Gastroesophageal sphincter (tissue), 4 donors: ENCODE data around the gene ZBTB6. TPM values are rescaled to one million over a fixed set of nuclear protein-coding genes. Genes with fewer than 3 reads are reported as not detected.
"Not testable (repeated sequence)": the region's sequence is repeated elsewhere in the genome, so short reads cannot be mapped to it uniquely, and the experiment has no call there.

Source experiments
- ATAC-seq: fragments of 150-250 bp; one replicate; pipeline ENCODE4 v1.9.1; 2016; ENCODE audit warnings: mild to moderate bottlenecking, moderate library complexity
- H3K27ac ChIP-seq, 4 donors: fragments of 200-600 bp; sonication (generic) in 3 of 4; 1 replicate in 3 of 4; 2 replicates in 1 of 4; pipeline ENCODE4 v1.5.1; 2016 to 2019
- H3K27me3 ChIP-seq: fragments of 200-600 bp; sonication (generic); one replicate; pipeline ENCODE4 v1.5.1; 2019
- H3K36me3 ChIP-seq, 2 donors: fragments of 200-600 bp; sonication (generic); one replicate each; pipeline ENCODE4 v1.5.1; 2019; ENCODE audit warnings: control low read depth in 1 of 2
- H3K4me1 ChIP-seq, 3 donors: fragments of 200-600 bp; sonication (generic); 1 replicate in 2 of 3; 2 replicates in 1 of 3; pipeline ENCODE4 v1.5.1; 2016 to 2019; ENCODE audit warnings: control low read depth in 2 of 3
- H3K4me3 ChIP-seq, 2 donors: fragments of 200-600 bp; sonication (generic); one replicate each; pipeline ENCODE4 v1.5.1; 2019; ENCODE audit warnings: mild to moderate bottlenecking in 1 of 2, moderate library complexity in 1 of 2
- H3K9me3 ChIP-seq, 3 donors: fragments of 200-600 bp; sonication (generic); one replicate each; pipeline ENCODE4 v1.5.1; 2017 to 2019; ENCODE audit warnings: control low read depth in 2 of 3
- CTCF ChIP-seq, 4 experiments: fragments of 200-600 bp in 2 of 4; fragments of 450-650 bp in 2 of 4; sonication (generic) in 1 of 4; IDR thresholded peaks; one replicate each; pipeline ENCODE4 v1.5.1; 2017 to 2019; ENCODE audit warnings: antibody characterized with exemption in 4 of 4, mild to moderate bottlenecking in 2 of 4, moderate library complexity in 2 of 4
- EP300 ChIP-seq: sonication (generic); formaldehyde crosslinking; IDR thresholded peaks from one replicate; pipeline ENCODE4 v1.6.1; 2017; ENCODE audit warnings: antibody characterized with exemption, mild to moderate bottlenecking
- POLR2A ChIP-seq, 2 donors: fragments of 450-650 bp; IDR thresholded peaks; one replicate each; pipeline ENCODE4 v1.6.1; 2017; ENCODE audit warnings: antibody characterized with exemption in 2 of 2, mild to moderate bottlenecking in 2 of 2, moderate library complexity in 1 of 2
- POLR2AphosphoS5 ChIP-seq: sonication (generic); formaldehyde crosslinking; IDR thresholded peaks from one replicate; pipeline ENCODE4 v1.6.1; 2017; ENCODE audit warnings: antibody characterized with exemption
- WGBS, 2 donors: methylation state at CpG; one replicate each; pipeline ENCODE4 v1.1.5; 2018; ENCODE audit warnings: low coverage in 1 of 2; 5-methylcytosine and 5-hydroxymethylcytosine counted together
- total RNA-seq, 4 donors: library from RNA; depleted of rRNA; stranded (reverse); fragments of >200 nt; gene quantifications; one replicate each; pipeline ENCODE4 v1.1.0, GENCODE V29; 2016

The ZBTB6 gene
- total RNA-seq, 4 donors from 2014 or later, result 7.4 to 10.9 (median 9.8) TPM

- Histone ChIP-seq H3K27ac (no peak overlapping the region), H3K4me3 (no peak overlapping the region), H3K4me1 (no peaks in the 10 kb centered on the region), H3K27me3 (no peaks in the 10 kb centered on the region), H3K9me3 (no peaks in the 10 kb centered on the region), H3K36me3 (peaks cover 4 to 96% of the 10 kb centered on the region in 2 donors)
- no peak for TF ChIP-seq POLR2A (IDR thresholded peaks at IDR 0.05)
- TF ChIP-seq CTCF (IDR thresholded peaks at IDR 0.05), result no peak
- TF ChIP-seq EP300, result no peak
- no peak for ATAC-seq
- WGBS, 2 donors, result 59 to 60% methylated on average over 3 of the region's 3 CpGs
Measured at GRCh38 chr9:122888480-122888879, 24.6 kb downstream of the ZBTB6 start.

GRCh38 chr9:122883125-122883524 is 30.0 kb downstream of the ZBTB6 start:
- H3K4me3 ChIP-seq, result no peak overlapping the region
- no peaks in the 10 kb centered on the region for H3K27me3 ChIP-seq
- peaks cover 4 to 97% of the 10 kb centered on the region in 2 donors for H3K36me3 ChIP-seq
- no peak for ATAC-seq
- no peak overlapping the region for H3K27ac ChIP-seq
- 71 to 88% methylated on average over 2 of the region's 2 CpGs for WGBS, 2 donors
- no peaks in the 10 kb centered on the region for H3K4me1 ChIP-seq
- no peaks in the 10 kb centered on the region for H3K9me3 ChIP-seq
- TF ChIP-seq POLR2AphosphoS5, result no peak
- no peak for TF ChIP-seq POLR2A (IDR thresholded peaks at IDR 0.05)
- no peak for TF ChIP-seq CTCF (IDR thresholded peaks at IDR 0.05)
- TF ChIP-seq EP300, result no peak

GRCh38 chr9:122879443-122879842 is 33.7 kb downstream of the ZBTB6 start:
- no peak for TF ChIP-seq EP300
- no peak for TF ChIP-seq CTCF (IDR thresholded peaks at IDR 0.05)
- no peak for TF ChIP-seq POLR2A (IDR thresholded peaks at IDR 0.05)
- no peak for TF ChIP-seq POLR2AphosphoS5
- no peak overlapping the region for H3K27ac ChIP-seq
- peaks cover 11 to 100% of the 10 kb centered on the region in 2 donors for H3K36me3 ChIP-seq
- H3K4me3 ChIP-seq, result no peak overlapping the region
- ATAC-seq, result no peak
- WGBS, 2 donors, result 59 to 61% methylated on average over 2 of the region's 2 CpGs
- no peaks in the 10 kb centered on the region for H3K9me3 ChIP-seq
- no peaks in the 10 kb centered on the region for H3K27me3 ChIP-seq
- H3K4me1 ChIP-seq, result no peaks in the 10 kb centered on the region

- Histone ChIP-seq H3K27ac (no peak overlapping the region), H3K9me3 (no peaks in the 10 kb centered on the region), H3K4me1 (no peaks in the 10 kb centered on the region), H3K36me3 (peaks cover 11 to 100% of the 10 kb centered on the region in 2 donors), H3K4me3 (no peak overlapping the region), H3K27me3 (no peaks in the 10 kb centered on the region)
- no peak for ATAC-seq
- 76 to 80% methylated on average over 1 of the region's 1 CpG for WGBS, 2 donors
- TF ChIP-seq CTCF (IDR thresholded peaks at IDR 0.05), result no peak
- TF ChIP-seq POLR2AphosphoS5, result no peak
- TF ChIP-seq EP300, result no peak
- TF ChIP-seq POLR2A (IDR thresholded peaks at IDR 0.05), result no peak
Measured at GRCh38 chr9:122875523-122875922, 37.6 kb downstream of the ZBTB6 start.

GRCh38 chr9:122867276-122867675 is 45.8 kb downstream of the ZBTB6 start:
- not testable (repeated sequence) for H3K4me3 ChIP-seq, ATAC-seq, H3K27ac ChIP-seq, H3K9me3 ChIP-seq, H3K4me1 ChIP-seq, H3K27me3 ChIP-seq
- H3K36me3 ChIP-seq, result peaks cover 0 to 64% of the 10 kb centered on the region in 2 donors
- WGBS, 2 donors, result no CpG with 5 or more reads among the region's 27 CpGs
